Stomach (tissue), 9 donors: Measurements from ENCODE around the gene ACRV1. TPM values are rescaled to one million over a fixed set of nuclear protein-coding genes. Genes with fewer than 3 reads are reported as not detected.

Source experiments
- DNase-seq, 2 donors: peaks; one replicate each; pipeline versions ENCODE4 v3.0.0 to v3.0.0-alpha.2; 2013 to 2019
- H3K27ac ChIP-seq, 5 donors: fragments of 200-600 bp in 4 of 5; sonication (generic) in 4 of 5; one replicate each; pipeline ENCODE4 v1.5.1; 2013 to 2019; ENCODE audit warnings: mild to moderate bottlenecking in 1 of 5, moderate library complexity in 1 of 5
- H3K27me3 ChIP-seq, 3 donors: fragments of 200-600 bp; sonication (generic); one replicate each; pipeline ENCODE4 v1.5.1; 2017 to 2019; ENCODE audit warnings: mixed run types in 1 of 3
- H3K36me3 ChIP-seq, 4 donors: fragments of 200-600 bp; sonication (generic); 1 replicate in 3 of 4; 2 replicates in 1 of 4; pipeline ENCODE4 v1.5.1; 2016 to 2019
- H3K4me1 ChIP-seq, 4 donors: fragments of 200-600 bp; sonication (generic); one replicate each; pipeline ENCODE4 v1.5.1; 2016 to 2019
- H3K4me3 ChIP-seq, 4 donors: fragments of 200-600 bp; sonication (generic) in 3 of 4; one replicate each; pipeline ENCODE4 v1.5.1; 2016 to 2019; ENCODE audit warnings: mild to moderate bottlenecking in 1 of 4
- H3K9me3 ChIP-seq, 4 donors: fragments of 200-600 bp; sonication (generic); one replicate each; pipeline ENCODE4 v1.5.1; 2016 to 2019
- EP300 ChIP-seq: sonication (generic); formaldehyde crosslinking; IDR thresholded peaks from one replicate; pipeline ENCODE4 v1.6.1; 2017; ENCODE audit warnings: antibody characterized with exemption
- POLR2A ChIP-seq, 4 donors: fragments of 450-650 bp; IDR thresholded peaks; one replicate each; pipeline ENCODE4 v1.6.1; 2016; ENCODE audit warnings: antibody characterized with exemption in 4 of 4, control low read depth in 2 of 4, mild to moderate bottlenecking in 1 of 4, moderate library complexity in 1 of 4
- POLR2AphosphoS5 ChIP-seq, 3 donors: sonication (generic); formaldehyde crosslinking; IDR thresholded peaks; one replicate each; pipeline ENCODE4 v1.6.1; 2016; ENCODE audit warnings: antibody characterized with exemption in 3 of 3
- WGBS, 5 donors: extraction: QIAGEN DNeasy Blood & Tissue Kit in 3 of 5; methylation state at CpG; one replicate each; pipeline versions ENCODE4 v1.1.5 to v1.1.7; 2013 to 2018; 5-methylcytosine and 5-hydroxymethylcytosine counted together
- intact Hi-C: fragments of 100-400 bp; cut with DNase I; formaldehyde crosslinking; loops from one replicate; pipeline ENCODE4 v1.15.1; 2023; ENCODE audit warnings: low total_unique reads
- polyA plus RNA-seq, 3 donors: library from polyadenylated mRNA; stranded (reverse); fragments of 200-250 nt; gene quantifications; one replicate each; pipeline ENCODE4 v1.2.3, GENCODE V29; 2013
- total RNA-seq, 5 donors: library from RNA; depleted of rRNA; stranded (reverse); fragments of >200 nt; gene quantifications; one replicate each; pipeline versions ENCODE4 v1.1.0 to v1.2.3, GENCODE V29; 2014 to 2016
- TF ChIP-seq, protein P1 (sequence below), 7 experiments: fragments of 450-650 bp in 4 of 7; fragments of 200-600 bp in 3 of 7; sonication (generic) in 3 of 7; IDR thresholded peaks; one replicate each; pipeline ENCODE4 v1.5.1; 2016 to 2019; ENCODE audit warnings: antibody characterized with exemption in 7 of 7, control low read depth in 2 of 7, mild to moderate bottlenecking in 1 of 7
- donor health status: healthy with polysubstance abuse.
- donor health status: Bipolar disorder and iron deficiency.
- donor health status: healthy.

The ACRV1 gene
- total and polyA plus RNA-seq, 8 donors: not detected

DNA sequence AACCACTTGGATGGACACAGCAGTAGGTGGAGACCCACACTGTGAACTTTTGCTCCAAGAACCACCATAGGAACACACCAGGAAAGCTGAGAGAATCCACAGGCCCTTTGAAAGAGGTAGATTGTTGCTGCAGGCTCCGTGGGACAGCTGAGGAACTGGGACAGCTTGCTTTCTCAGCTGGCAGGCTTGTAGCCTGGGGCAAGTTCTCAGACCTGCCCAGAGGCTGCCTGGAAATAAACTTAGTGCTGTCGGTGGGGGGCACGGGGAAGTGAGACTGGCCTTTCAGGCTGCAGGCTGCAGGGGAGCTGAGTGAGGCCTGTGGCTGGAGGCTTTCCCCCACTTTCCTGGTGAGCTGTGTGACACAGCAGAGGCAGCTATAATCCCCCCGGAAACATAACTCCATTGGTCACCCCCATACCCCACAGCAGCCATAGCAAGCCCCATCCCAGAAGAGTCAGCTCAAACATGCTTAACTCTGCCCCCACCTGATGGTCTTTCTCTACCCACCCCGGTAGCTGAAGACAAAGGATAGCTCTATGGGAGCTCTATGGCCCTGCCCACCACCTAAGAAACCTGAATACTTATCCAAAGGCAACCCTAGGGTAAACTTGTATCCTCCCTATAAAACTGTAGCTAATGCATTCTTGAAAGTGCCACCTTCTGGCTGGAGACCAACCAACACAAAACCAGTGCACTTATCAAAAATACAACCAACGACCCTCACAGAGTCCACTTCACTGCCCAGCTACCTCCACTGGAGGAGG lies 21.4 kb upstream of the ACRV1 start:
- Histone ChIP-seq H3K27ac (no peak overlapping the region), H3K27me3 (peaks cover 0 to 11% (median 3%) of the 10 kb centered on the region in 3 donors), H3K9me3 (no peaks in the 10 kb centered on the region), H3K4me3 (no peak overlapping the region), H3K4me1 (no peaks in the 10 kb centered on the region), H3K36me3 (no peaks in the 10 kb centered on the region)
- DNase-seq: no peak
- intact Hi-C loops: no loop called here
- TF ChIP-seq EP300 (no peak), POLR2AphosphoS5 (IDR thresholded peaks at IDR 0.05) (no peak), POLR2A (IDR thresholded peaks at IDR 0.05) (no peak)
- TF ChIP-seq, protein P1, sequence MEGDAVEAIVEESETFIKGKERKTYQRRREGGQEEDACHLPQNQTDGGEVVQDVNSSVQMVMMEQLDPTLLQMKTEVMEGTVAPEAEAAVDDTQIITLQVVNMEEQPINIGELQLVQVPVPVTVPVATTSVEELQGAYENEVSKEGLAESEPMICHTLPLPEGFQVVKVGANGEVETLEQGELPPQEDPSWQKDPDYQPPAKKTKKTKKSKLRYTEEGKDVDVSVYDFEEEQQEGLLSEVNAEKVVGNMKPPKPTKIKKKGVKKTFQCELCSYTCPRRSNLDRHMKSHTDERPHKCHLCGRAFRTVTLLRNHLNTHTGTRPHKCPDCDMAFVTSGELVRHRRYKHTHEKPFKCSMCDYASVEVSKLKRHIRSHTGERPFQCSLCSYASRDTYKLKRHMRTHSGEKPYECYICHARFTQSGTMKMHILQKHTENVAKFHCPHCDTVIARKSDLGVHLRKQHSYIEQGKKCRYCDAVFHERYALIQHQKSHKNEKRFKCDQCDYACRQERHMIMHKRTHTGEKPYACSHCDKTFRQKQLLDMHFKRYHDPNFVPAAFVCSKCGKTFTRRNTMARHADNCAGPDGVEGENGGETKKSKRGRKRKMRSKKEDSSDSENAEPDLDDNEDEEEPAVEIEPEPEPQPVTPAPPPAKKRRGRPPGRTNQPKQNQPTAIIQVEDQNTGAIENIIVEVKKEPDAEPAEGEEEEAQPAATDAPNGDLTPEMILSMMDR (IDR thresholded peaks at IDR 0.05): no peak
- 36 to 49% (median 39%) methylated on average over 4 to 6 of the region's 6 CpGs for WGBS, 5 donors

GRCh38 chr11:125701018-125701610 lies 20.5 kb upstream of the ACRV1 start:
- Histone ChIP-seq H3K36me3 (no peaks in the 10 kb centered on the region), H3K4me1 (no peaks in the 10 kb centered on the region), H3K27ac (no peak overlapping the region), H3K4me3 (no peak overlapping the region), H3K27me3 (peaks cover 0 to 14% (median 3%) of the 10 kb centered on the region in 3 donors), H3K9me3 (peaks cover 0 to 2% (median under 1%) of the 10 kb centered on the region in 4 donors)
- WGBS, 5 donors: 72 to 87% (median 83%) methylated on average over 6 of the region's 6 CpGs
- TF ChIP-seq EP300: no peak
- TF ChIP-seq, protein P1 (IDR thresholded peaks at IDR 0.05): no peak
- TF ChIP-seq POLR2AphosphoS5 (IDR thresholded peaks at IDR 0.05): no peak
- no peak for TF ChIP-seq POLR2A (IDR thresholded peaks at IDR 0.05)
- DNase-seq: no peak
- intact Hi-C loops: no loop called here

- intact Hi-C loops: no loop called here
- DNase-seq: no peak
- WGBS, 5 donors: 33 to 79% (median 45%) methylated on average over 2 of the region's 2 CpGs
Observed at GRCh38 chr11:125694951-125695350, 14.3 kb upstream of the ACRV1 start.

DNA sequence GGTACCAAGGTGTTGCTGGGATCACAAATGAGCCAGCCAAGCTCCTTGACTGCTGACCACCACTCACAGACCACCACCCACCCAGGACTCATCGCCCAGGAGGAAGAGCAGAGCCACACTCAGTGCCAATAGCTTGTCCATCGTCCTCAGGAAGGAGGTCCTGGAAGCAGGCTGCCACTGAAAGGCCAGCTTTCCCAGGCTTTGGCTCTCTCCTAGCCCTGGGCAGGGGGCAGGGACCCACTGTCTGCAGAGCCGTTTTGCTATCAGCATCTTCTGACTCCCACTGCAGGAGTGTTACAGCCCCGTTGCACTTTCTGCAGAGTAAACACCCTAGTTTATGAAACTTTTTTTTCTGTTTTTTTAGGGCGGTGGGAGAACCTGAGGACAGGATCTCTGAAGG lies 12.2 kb upstream of the ACRV1 start:
- 59 to 77% (median 67%) methylated on average over 5 of the region's 5 CpGs for WGBS, 5 donors
- Histone ChIP-seq H3K4me3 (no peak overlapping the region), H3K36me3 (no peaks in the 10 kb centered on the region), H3K27ac (no peak overlapping the region), H3K4me1 (no peaks in the 10 kb centered on the region), H3K9me3 (peaks cover 0 to 10% (median 1%) of the 10 kb centered on the region in 4 donors), H3K27me3 (peaks cover 0 to 4% (median 0%) of the 10 kb centered on the region in 3 donors)
- TF ChIP-seq EP300: no peak
- TF ChIP-seq POLR2AphosphoS5 (IDR thresholded peaks at IDR 0.05): no peak
- TF ChIP-seq, protein P1 (IDR thresholded peaks at IDR 0.05): no peak
- TF ChIP-seq POLR2A (IDR thresholded peaks at IDR 0.05): no peak
- intact Hi-C loops: no loop called here
- DNase-seq: no peak

More at GRCh38 chr11:125694951-125695350, 14.3 kb upstream of the ACRV1 start:
- Histone ChIP-seq H3K4me1 (no peaks in the 10 kb centered on the region), H3K4me3 (no peak overlapping the region), H3K9me3 (peaks cover 0 to 10% (median 1%) of the 10 kb centered on the region in 4 donors), H3K27me3 (peaks cover 0 to 13% (median 3%) of the 10 kb centered on the region in 3 donors), H3K36me3 (no peaks in the 10 kb centered on the region), H3K27ac (no peak overlapping the region)
- TF ChIP-seq, protein P1 (IDR thresholded peaks at IDR 0.05): no peak
- TF ChIP-seq POLR2A (IDR thresholded peaks at IDR 0.05) (no peak), POLR2AphosphoS5 (IDR thresholded peaks at IDR 0.05) (no peak), EP300 (no peak)
